Keratinocyte (primary cell): ENCODE data around the gene RPS19BP1.

Source experiments
- CTCF ChIP-seq, 3 experiments: IDR thresholded peaks in 1 of 3; conservative IDR thresholded peaks in 1 of 3; optimal IDR thresholded peaks in 1 of 3; 2 replicates in 2 of 3; 3 replicates in 1 of 3; pipeline versions ENCODE3 to v1.5.1; 2011; ENCODE audit warnings: low read length in 3 of 3, mild to moderate bottlenecking in 3 of 3, moderate library complexity in 2 of 3, control low read depth in 1 of 3, inconsistent platforms in 1 of 3; ENCODE audit not compliant: insufficient read depth in 2 of 3; ENCODE audit errors: extremely low read depth in 1 of 3
- EZH2 ChIP-seq: IDR thresholded peaks from one replicate; pipeline ENCODE4 v1.6.1; 2012; ENCODE audit warnings: inconsistent platforms, mild to moderate bottlenecking, low read length, moderate library complexity

- no peak for TF ChIP-seq CTCF (optimal IDR thresholded peaks at IDR 0.05 in 1 of 3, IDR thresholded peaks at IDR 0.05 in 1 of 3, conservative IDR thresholded peaks at IDR 0.05 in 1 of 3; ENCODE audit: extremely low read depth in 1 of 3, insufficient read depth in 2 of 3, low read length in 3 of 3)
- TF ChIP-seq EZH2, result no peak
These were observed at the start of gene RPS19BP1 for GRCh38 chr22:39532215-39533073.
